ENCODE results near the gene SUSD4.

SUSD4 gene

GRCh38 chr1:223216531-223217205 is 147.3 kb downstream of the SUSD4 start:
- in situ Hi-C loops (cut with MboI; ENCODE audit: low sequenced_read_pairs): no loop called here

GRCh38 chr1:223216074-223216473 is 147.9 kb downstream of the SUSD4 start:
- in situ Hi-C loops (cut with MboI; ENCODE audit: low sequenced_read_pairs): no loop called here

GRCh38 chr1:223215026-223215425 is 148.9 kb downstream of the SUSD4 start:
- in situ Hi-C loops (cut with MboI; ENCODE audit: low sequenced_read_pairs): no loop called here

GRCh38 chr1:223214261-223214807 is 149.6 kb downstream of the SUSD4 start:
- in situ Hi-C loops (cut with MboI; ENCODE audit: low sequenced_read_pairs): no loop called here

- in situ Hi-C loops (cut with MboI; ENCODE audit: low sequenced_read_pairs): no loop called here
These were observed 151.5 kb downstream of the SUSD4 start for GRCh38 chr1:223212441-223212840.

- in situ Hi-C loops (cut with MboI; ENCODE audit: low sequenced_read_pairs): no loop called here
These were observed 152.5 kb downstream of the SUSD4 start for GRCh38 chr1:223211323-223211985.

GRCh38 chr1:223210788-223211120 is 153.2 kb downstream of the SUSD4 start:
- in situ Hi-C loops (cut with MboI; ENCODE audit: low sequenced_read_pairs): no loop called here

GRCh38 chr1:223209992-223210787 is 153.8 kb downstream of the SUSD4 start:
- in situ Hi-C loops (cut with MboI; ENCODE audit: low sequenced_read_pairs): no loop called here

GRCh38 chr1:223209293-223209898 is 154.6 kb downstream of the SUSD4 start:
- in situ Hi-C loops (cut with MboI; ENCODE audit: low sequenced_read_pairs): no loop called here

GRCh38 chr1:223208164-223209076 is 155.6 kb downstream of the SUSD4 start:
- in situ Hi-C loops (cut with MboI; ENCODE audit: low sequenced_read_pairs): no loop called here

- in situ Hi-C loops (cut with MboI; ENCODE audit: low sequenced_read_pairs): no loop called here
These were observed 156.5 kb downstream of the SUSD4 start for GRCh38 chr1:223207293-223208066.

GRCh38 chr1:223204424-223204823 is 159.6 kb downstream of the SUSD4 start:
- in situ Hi-C loops (cut with MboI; ENCODE audit: low sequenced_read_pairs): no loop called here

- in situ Hi-C loops (cut with MboI; ENCODE audit: low sequenced_read_pairs): no loop called here
These were observed 160.3 kb downstream of the SUSD4 start for GRCh38 chr1:223203694-223204093.

- in situ Hi-C loops (cut with MboI; ENCODE audit: low sequenced_read_pairs): no loop called here
These were observed 161.0 kb downstream of the SUSD4 start for GRCh38 chr1:223203034-223203408.

GRCh38 chr1:223202376-223203033 is 161.5 kb downstream of the SUSD4 start:
- in situ Hi-C loops (cut with MboI; ENCODE audit: low sequenced_read_pairs): no loop called here

GRCh38 chr1:223201967-223202366 is 162.0 kb downstream of the SUSD4 start:
- in situ Hi-C loops (cut with MboI; ENCODE audit: low sequenced_read_pairs): no loop called here

- in situ Hi-C loops (cut with MboI; ENCODE audit: low sequenced_read_pairs): no loop called here
These were observed 163.1 kb downstream of the SUSD4 start for GRCh38 chr1:223200903-223201302.

GRCh38 chr1:223199094-223199647 is 164.8 kb downstream of the SUSD4 start:
- in situ Hi-C loops (cut with MboI; ENCODE audit: low sequenced_read_pairs): no loop called here

GRCh38 chr1:223198628-223198965 is 165.4 kb downstream of the SUSD4 start:
- in situ Hi-C loops (cut with MboI; ENCODE audit: low sequenced_read_pairs): no loop called here
